GM23338 (cell line): ENCODE results near the gene MCTP1.

Experiments used
- CTCF ChIP-seq, 2 experiments: fragments of 200-600 bp in 1 of 2; sonication (generic) in 1 of 2; conservative IDR thresholded peaks; 2 replicates each; pipeline versions ENCODE4 v1.5.1 to v1.6.1; 2016 to 2017; ENCODE audit warnings: antibody characterized with exemption in 2 of 2, low read depth in 2 of 2, mild to moderate bottlenecking in 2 of 2, moderate library complexity in 1 of 2
- EZH2 ChIP-seq: fragments of 200-600 bp; sonication (generic); IDR thresholded peaks from one replicate; pipeline ENCODE4 v1.8.0; 2017; ENCODE audit warnings: antibody characterized with exemption, mild to moderate bottlenecking, low read depth; ENCODE audit not compliant: unreplicated experiment
- EZH2phosphoT487 ChIP-seq: fragments of 200-600 bp; sonication (generic); IDR thresholded peaks from one replicate; pipeline ENCODE4 v1.8.1; 2018; ENCODE audit warnings: antibody characterized with exemption; ENCODE audit not compliant: unreplicated experiment
- POLR2AphosphoS5 ChIP-seq: IDR thresholded peaks from 2 replicates; pipeline ENCODE4 v1.6.1; 2016; ENCODE audit warnings: antibody characterized with exemption, low read depth
- REST ChIP-seq: IDR thresholded peaks from one replicate; pipeline ENCODE4 v1.6.1; 2018; ENCODE audit warnings: antibody characterized with exemption; ENCODE audit not compliant: unreplicated experiment

GRCh38 chr5:95060098-95060497 lies 224.8 kb downstream of the MCTP1 start:
- TF ChIP-seq CTCF (conservative IDR thresholded peaks at IDR 0.05; ENCODE audit: low read depth in 2 of 2): no peak
- TF ChIP-seq REST: no peak
- no peak for TF ChIP-seq POLR2AphosphoS5
- no peak for TF ChIP-seq EZH2phosphoT487
- TF ChIP-seq EZH2: no peak
